BLaER1 (cell line): ENCODE results near the gene ITGAE.
"Not testable (repeated sequence)": the region's sequence is repeated elsewhere in the genome, so short reads cannot be mapped to it uniquely, and the experiment has no call there.

Experiments used
- H3K27ac ChIP-seq: shearing (Covaris generic); formaldehyde crosslinking; 2 replicates; pipeline ENCODE4 v1.8.1; 2022
- H3K27me3 ChIP-seq: shearing (Covaris generic); formaldehyde crosslinking; 2 replicates; pipeline ENCODE4 v1.8.1; 2022
- H3K36me3 ChIP-seq: shearing (Covaris generic); formaldehyde crosslinking; 2 replicates; pipeline ENCODE4 v1.8.1; 2022
- H3K4me1 ChIP-seq: shearing (Covaris generic); formaldehyde crosslinking; 2 replicates; pipeline ENCODE4 v1.8.1; 2022
- H3K4me2 ChIP-seq: shearing (Covaris generic); formaldehyde crosslinking; 2 replicates; pipeline ENCODE4 v1.8.1; 2022
- H3K4me3 ChIP-seq: shearing (Covaris generic); formaldehyde crosslinking; 2 replicates; pipeline ENCODE4 v1.8.1; 2022
- H3K9ac ChIP-seq: shearing (Covaris generic); formaldehyde crosslinking; 2 replicates; pipeline ENCODE4 v1.8.1; 2022
- H3K9me3 ChIP-seq: shearing (Covaris generic); formaldehyde crosslinking; 2 replicates; pipeline ENCODE4 v1.8.1; 2022
- H4K20me1 ChIP-seq: shearing (Covaris generic); formaldehyde crosslinking; 2 replicates; pipeline ENCODE4 v1.8.1; 2022
- Cebpa-rat ChIP-seq: shearing (Covaris generic); IDR thresholded peaks from 2 replicates; pipeline ENCODE4 v1.8.1; 2022

Gene ITGAE, protein sequence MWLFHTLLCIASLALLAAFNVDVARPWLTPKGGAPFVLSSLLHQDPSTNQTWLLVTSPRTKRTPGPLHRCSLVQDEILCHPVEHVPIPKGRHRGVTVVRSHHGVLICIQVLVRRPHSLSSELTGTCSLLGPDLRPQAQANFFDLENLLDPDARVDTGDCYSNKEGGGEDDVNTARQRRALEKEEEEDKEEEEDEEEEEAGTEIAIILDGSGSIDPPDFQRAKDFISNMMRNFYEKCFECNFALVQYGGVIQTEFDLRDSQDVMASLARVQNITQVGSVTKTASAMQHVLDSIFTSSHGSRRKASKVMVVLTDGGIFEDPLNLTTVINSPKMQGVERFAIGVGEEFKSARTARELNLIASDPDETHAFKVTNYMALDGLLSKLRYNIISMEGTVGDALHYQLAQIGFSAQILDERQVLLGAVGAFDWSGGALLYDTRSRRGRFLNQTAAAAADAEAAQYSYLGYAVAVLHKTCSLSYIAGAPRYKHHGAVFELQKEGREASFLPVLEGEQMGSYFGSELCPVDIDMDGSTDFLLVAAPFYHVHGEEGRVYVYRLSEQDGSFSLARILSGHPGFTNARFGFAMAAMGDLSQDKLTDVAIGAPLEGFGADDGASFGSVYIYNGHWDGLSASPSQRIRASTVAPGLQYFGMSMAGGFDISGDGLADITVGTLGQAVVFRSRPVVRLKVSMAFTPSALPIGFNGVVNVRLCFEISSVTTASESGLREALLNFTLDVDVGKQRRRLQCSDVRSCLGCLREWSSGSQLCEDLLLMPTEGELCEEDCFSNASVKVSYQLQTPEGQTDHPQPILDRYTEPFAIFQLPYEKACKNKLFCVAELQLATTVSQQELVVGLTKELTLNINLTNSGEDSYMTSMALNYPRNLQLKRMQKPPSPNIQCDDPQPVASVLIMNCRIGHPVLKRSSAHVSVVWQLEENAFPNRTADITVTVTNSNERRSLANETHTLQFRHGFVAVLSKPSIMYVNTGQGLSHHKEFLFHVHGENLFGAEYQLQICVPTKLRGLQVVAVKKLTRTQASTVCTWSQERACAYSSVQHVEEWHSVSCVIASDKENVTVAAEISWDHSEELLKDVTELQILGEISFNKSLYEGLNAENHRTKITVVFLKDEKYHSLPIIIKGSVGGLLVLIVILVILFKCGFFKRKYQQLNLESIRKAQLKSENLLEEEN

DNA sequence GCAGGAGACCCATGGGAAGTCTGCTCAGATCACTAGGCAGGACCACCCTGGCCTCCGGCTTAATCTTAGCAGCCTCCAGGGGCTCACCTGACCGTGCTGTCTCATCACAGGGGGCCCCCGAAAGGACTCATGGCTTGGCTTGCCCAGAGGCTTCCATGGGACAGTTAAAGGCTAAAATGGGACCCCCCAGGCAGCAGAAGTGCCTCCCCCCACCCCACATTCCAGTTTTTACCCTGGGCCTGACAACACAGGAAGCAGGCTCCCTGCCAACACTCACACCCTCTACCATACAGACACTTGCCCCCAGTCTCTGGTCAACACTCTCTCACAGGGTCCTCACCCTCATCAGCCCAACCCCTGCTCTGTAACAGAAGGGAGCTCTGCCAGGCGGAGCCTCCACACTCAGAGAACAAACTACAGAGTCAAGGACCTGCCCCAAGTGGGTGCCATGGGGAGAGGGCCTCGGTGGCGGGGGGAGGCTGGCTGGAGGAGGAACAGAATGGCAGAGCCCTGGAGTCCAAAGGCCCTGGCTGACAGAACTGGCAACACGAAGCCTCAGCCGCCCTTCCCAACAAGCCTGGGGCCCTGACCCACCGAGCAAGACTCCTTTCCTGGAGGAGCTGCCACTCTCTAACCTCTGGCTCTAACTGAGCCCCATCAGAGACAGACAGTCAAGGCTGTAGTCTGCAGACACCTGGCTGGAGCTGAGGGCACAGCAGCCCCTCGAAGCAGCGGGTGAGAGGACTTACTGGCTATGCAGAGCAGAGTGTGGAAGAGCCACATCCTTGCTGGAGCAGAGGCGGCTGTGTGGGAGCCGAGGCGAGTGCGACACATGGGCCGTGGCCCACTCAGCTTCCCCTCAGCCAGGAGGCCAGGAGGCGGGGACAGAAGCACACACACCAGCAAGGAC is at the start of gene ITGAE:
TSS of gene ITGAE (minus strand) at position 827 of the 910 bp plus-strand sequence. CDS start at position 783, 44 bp downstream.
- H4K20me1 ChIP-seq: no peaks in the 10 kb centered on the region
- H3K4me3 ChIP-seq: no peak within 1 kb of the TSS
- 0 out of 2 replicates have a peak within 1 kb of the TSS, but pooled peaks have one; percentile 19 for H3K9ac ChIP-seq
- H3K27ac ChIP-seq: peak within 1 kb of the TSS; percentile 12
- H3K9me3 ChIP-seq: no peaks in the 10 kb centered on the region
- H3K36me3 ChIP-seq: peaks cover 13% of the 10 kb centered on the region; the same call in 1 of the 2 replicates
- no peaks in the 10 kb centered on the region for H3K27me3 ChIP-seq
- TF ChIP-seq Cebpa-rat: no peak
- peaks cover 91% of the 10 kb centered on the region for H3K4me1 ChIP-seq
- peak within 1 kb of the TSS; percentile 52; the same call in 1 of the 2 replicates for H3K4me2 ChIP-seq

DNA sequence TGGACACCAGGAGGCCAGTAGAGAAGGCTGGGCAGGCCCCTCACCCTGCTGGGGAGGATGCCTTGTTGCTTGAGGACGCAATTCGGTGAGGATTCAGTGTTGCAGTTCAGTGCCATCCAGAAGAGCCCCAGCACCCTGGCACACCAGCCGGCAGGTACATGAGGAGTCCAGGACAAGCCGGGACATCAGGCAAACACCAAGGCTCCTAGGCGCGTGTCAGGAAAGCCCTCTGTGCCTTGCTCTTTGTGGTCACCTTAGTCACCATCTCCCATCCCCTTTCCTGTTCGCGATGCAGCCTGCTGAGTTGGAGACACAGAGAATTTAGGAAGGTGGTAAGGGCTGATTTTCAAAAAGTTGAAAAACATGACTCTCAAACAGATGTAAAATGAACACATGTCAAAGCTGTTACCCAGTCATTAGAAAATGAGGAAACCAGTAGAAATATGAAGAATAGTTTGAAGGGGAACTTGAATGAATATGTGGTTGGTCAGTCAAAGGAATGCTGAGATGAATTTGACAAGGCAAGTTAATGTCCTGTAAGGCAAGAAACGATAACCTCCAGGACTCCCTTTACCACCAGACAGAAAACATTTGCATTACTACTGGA is 47.3 kb upstream of the ITGAE start:
- no peaks in the 10 kb centered on the region for H3K9me3 ChIP-seq
- no peak overlapping the region for H3K4me3 ChIP-seq
- no peak for TF ChIP-seq Cebpa-rat
- H3K9ac ChIP-seq: no peak overlapping the region
- peaks cover 24% of the 10 kb centered on the region for H4K20me1 ChIP-seq
- H3K4me2 ChIP-seq: no peak overlapping the region
- no peaks in the 10 kb centered on the region for H3K27me3 ChIP-seq
- no peak overlapping the region for H3K27ac ChIP-seq
- peaks cover 41% of the 10 kb centered on the region for H3K4me1 ChIP-seq
- H3K36me3 ChIP-seq: peaks cover 13% of the 10 kb centered on the region

DNA sequence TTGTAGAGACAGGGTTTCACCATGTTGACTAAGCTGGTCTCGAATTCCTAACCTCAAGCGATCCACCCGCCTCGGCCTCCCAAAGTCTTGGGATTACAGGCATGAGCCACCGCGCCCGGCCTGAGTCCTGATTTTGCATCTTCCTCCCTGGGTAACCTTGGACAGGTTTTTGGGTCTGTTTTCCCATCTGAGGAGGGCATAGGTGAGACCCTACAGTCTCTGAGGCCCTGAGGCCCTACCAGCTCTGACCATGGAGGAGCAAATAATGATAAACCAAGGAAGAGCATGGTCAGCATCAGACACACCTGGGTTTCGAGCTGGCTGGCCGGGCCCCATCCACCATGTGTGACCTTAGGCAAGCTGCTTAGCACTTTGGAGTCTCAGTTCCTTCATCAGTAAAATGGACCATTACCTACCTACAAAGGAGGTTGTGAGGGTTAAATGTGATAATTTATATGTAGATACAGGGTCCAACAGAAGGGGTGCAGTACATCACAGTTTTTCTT is 46.2 kb upstream of the ITGAE start:
- Histone ChIP-seq H3K4me2 (no peak overlapping the region), H3K4me1 (peaks cover 42% of the 10 kb centered on the region), H3K36me3 (peaks cover 23% of the 10 kb centered on the region), H3K27me3 (no peaks in the 10 kb centered on the region), H3K9ac (no peak overlapping the region), H4K20me1 (peaks cover 36% of the 10 kb centered on the region), H3K9me3 (no peaks in the 10 kb centered on the region), H3K27ac (no peak overlapping the region), H3K4me3 (no peak overlapping the region)
- TF ChIP-seq Cebpa-rat: no peak

DNA sequence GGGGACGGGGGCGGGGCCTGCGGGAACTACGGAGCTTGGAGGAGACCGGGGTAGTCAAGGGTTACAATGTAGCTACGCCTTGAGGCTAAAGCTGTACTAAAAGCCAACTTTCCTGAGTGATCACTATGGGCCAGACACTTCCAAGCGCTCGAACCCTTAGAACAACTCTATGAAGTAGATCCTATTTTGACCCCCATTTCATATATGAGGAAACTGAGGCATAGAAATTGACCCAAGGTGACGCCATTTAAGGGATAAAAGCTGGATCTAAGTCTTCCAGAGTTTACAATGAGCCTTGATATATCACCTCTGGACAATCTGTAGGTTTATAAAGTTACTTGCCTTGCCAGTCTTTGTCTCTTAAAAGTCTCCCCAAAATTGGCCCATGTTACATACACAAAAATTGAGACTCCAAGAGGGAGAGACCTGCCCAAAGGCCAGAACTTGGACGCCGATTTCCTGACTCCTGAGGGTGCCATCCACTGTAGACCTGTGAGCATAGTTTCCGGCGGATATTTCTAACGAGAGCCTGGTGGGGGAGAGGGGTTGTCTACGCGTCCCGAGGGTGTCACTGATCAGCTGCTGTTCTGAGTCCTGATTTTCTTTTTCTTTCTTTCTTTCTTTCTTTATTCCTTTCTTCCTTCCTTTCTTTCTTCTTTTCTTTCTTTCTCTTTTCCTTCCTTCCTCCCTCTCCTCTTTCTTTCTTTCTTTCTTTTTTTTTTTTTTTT is 45.6 kb upstream of the ITGAE start:
- Histone ChIP-seq H3K27me3 (no peaks in the 10 kb centered on the region), H3K9me3 (no peaks in the 10 kb centered on the region), H3K4me2 (peak overlapping the region; percentile 59), H3K4me1 (peaks cover 46% of the 10 kb centered on the region), H3K27ac (no peak overlapping the region), H3K36me3 (peaks cover 29% of the 10 kb centered on the region), H3K4me3 (peak overlapping the region; percentile 98; the same call in 1 of the 2 replicates), H3K9ac (no peak overlapping the region), H4K20me1 (peaks cover 41% of the 10 kb centered on the region)
- TF ChIP-seq Cebpa-rat: no peak

DNA sequence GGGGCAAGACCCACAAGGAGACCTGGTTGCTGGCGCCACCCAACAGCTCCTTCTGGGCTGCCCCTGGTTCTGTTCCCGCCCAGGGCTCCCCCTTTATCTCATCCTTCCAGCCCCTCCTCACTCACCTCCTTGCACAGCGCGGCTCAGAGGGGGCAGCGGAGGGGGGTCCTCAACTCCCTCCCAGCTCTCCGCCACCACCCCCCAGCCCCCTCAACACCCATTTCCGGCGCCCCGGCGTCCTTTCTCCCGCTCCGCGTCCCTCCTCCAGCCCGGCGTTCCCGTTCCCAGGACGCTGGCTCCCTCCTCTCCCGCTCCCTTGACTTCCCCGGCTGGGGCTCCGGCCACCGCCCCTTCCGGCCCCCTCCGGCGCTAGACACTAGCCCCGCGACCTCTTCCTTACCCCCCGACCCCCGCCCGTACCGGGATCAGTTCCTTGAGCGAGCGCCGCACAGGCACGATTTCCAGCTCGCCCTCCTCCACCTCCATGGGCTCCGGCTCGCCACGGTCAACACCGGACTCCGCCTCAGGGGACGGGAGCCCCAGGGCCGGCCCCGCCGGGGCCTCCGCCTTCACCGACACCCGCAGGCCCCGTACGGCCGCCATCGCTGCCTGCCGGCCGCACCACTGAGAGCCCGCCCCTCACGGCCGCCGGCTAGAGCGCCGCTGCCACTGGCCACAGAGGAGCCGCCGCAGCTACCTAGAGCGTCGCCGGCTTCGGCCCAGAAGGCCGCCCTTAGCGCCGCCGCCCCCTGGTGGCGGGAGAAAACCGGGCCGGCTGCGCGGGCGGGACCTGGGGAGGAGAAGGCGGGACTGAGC is 44.8 kb upstream of the ITGAE start, which contains the start of gene NCBP3:
TSS of gene NCBP3 (minus strand) at position 626 of the 816 bp plus-strand sequence. CDS start at position 603, 23 bp downstream.
- Histone ChIP-seq H3K27me3 (no peaks in the 10 kb centered on the region), H3K4me3 (peak within 1 kb of the TSS; percentile 98)
- TF ChIP-seq Cebpa-rat: no peak

DNA sequence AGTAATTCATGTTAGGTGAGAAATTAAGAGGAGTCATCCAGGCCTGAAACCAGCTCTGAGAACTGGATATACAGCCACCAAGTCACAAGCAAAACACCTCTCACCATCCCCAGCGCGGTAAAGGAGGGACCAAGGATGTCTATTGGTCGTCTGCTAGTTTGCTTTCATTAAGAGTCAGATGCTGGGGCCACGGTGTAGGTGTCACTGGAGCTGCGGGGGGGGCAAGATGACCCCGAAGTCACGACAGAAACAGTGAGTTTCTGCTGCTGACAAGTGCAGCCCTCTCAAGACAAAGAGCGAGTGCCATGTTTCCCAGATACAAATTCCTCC is 44.3 kb upstream of the ITGAE start:
- peak overlapping the region; percentile 96 for H3K27ac ChIP-seq
- H4K20me1 ChIP-seq: peaks cover 48% of the 10 kb centered on the region
- H3K9me3 ChIP-seq: no peaks in the 10 kb centered on the region
- no peaks in the 10 kb centered on the region for H3K27me3 ChIP-seq
- H3K36me3 ChIP-seq: peaks cover 42% of the 10 kb centered on the region
- H3K4me3 ChIP-seq: peak overlapping the region; percentile 98
- H3K4me2 ChIP-seq: peak overlapping the region; percentile 92
- H3K9ac ChIP-seq: peak overlapping the region; percentile 98
- peaks cover 46% of the 10 kb centered on the region for H3K4me1 ChIP-seq
- TF ChIP-seq Cebpa-rat: no peak

More for the DNA sequence above, 44.8 kb upstream of the ITGAE start, which contains the start of gene NCBP3:
- peak within 1 kb of the TSS; percentile 98 for H3K9ac ChIP-seq
- H4K20me1 ChIP-seq: peaks cover 42% of the 10 kb centered on the region
- peak within 1 kb of the TSS; percentile 96 for H3K27ac ChIP-seq
- peaks cover 37% of the 10 kb centered on the region for H3K36me3 ChIP-seq
- peaks cover 46% of the 10 kb centered on the region for H3K4me1 ChIP-seq
- peak within 1 kb of the TSS; percentile 92 for H3K4me2 ChIP-seq
- H3K9me3 ChIP-seq: no peaks in the 10 kb centered on the region

DNA sequence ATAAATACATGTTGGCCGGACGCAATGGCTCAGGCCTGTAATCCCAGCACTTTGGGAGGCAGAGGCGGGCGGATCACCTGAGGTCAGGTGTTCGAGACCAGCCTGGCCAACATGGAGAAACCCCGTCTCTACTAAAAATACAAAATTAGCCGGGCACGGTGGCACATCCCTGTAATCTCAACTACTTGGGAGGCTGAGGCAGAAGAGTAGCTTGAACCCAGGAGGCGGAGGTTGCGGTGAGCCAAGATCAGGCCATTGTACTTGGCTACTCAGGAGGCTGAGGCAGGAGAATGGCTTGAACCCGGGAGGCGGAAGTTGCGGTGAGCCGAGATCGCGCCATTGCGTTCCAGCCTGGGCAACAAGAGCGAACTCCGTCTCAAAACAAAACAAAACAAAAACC is 43.6 kb upstream of the ITGAE start:
- H4K20me1 ChIP-seq: peaks cover 53% of the 10 kb centered on the region
- H3K4me1 ChIP-seq: peaks cover 46% of the 10 kb centered on the region
- H3K4me2 ChIP-seq: peak overlapping the region; percentile 92
- peaks cover 49% of the 10 kb centered on the region for H3K36me3 ChIP-seq
- not testable (repeated sequence) for H3K9me3 ChIP-seq, H3K9ac ChIP-seq, H3K27me3 ChIP-seq, H3K27ac ChIP-seq
- peak overlapping the region; percentile 98 for H3K4me3 ChIP-seq
